GM12891 (cell line): ENCODE measurements around the gene BTLA.
A peak's percentile ranks its signal among the peaks of the same experiment; 100 is the strongest.
"Not testable (repeated sequence)": the region's sequence is repeated elsewhere in the genome, so short reads cannot be mapped to it uniquely, and the experiment has no call there.

Source experiments
- DNase-seq: peaks from one replicate; pipeline ENCODE4 v3.0.0; 2011; ENCODE audit warnings: low spot score; ENCODE audit not compliant: insufficient read length
- FAIRE-seq: peaks from 2 replicates; lab custom pipeline; 2011; peaks lifted over from hg19 to GRCh38; lab: Jason Lieb, UNC
- PAX5 ChIP-seq: IDR thresholded peaks from 2 replicates; pipeline ENCODE4 v1.6.1; 2011; ENCODE audit warnings: low read length, moderate library complexity, mild to moderate bottlenecking; ENCODE audit not compliant: insufficient read depth, severe bottlenecking
- POLR2A ChIP-seq: IDR thresholded peaks from 2 replicates; pipeline ENCODE4 v1.6.1; 2011; ENCODE audit warnings: low read depth, low read length, control low read depth
- POLR2AphosphoS5 ChIP-seq: IDR thresholded peaks from 2 replicates; pipeline ENCODE4 v1.6.1; 2011; ENCODE audit warnings: low read depth, low read length, control low read depth
- POU2F2 ChIP-seq: IDR thresholded peaks from 2 replicates; pipeline ENCODE4 v1.6.1; 2011; ENCODE audit warnings: low read depth, mild to moderate bottlenecking, control low read depth, low read length, moderate library complexity
- SPI1 ChIP-seq: IDR thresholded peaks from 2 replicates; pipeline ENCODE4 v1.6.1; 2011; ENCODE audit warnings: low read depth, low read length, control low read depth
- TAF1 ChIP-seq: IDR thresholded peaks from 2 replicates; pipeline ENCODE4 v1.6.1; 2011; ENCODE audit warnings: low read depth, low read length, control low read depth

BTLA gene

GRCh38 chr3:112425858-112426750 is 73.2 kb downstream of the BTLA start:
- DNase-seq: no peak
- FAIRE-seq: peak; percentile 13
- no peak for TF ChIP-seq POLR2AphosphoS5
- no peak for TF ChIP-seq TAF1
- TF ChIP-seq SPI1: peak; percentile 83
- no peak for TF ChIP-seq PAX5
- TF ChIP-seq POU2F2: no peak

DNA sequence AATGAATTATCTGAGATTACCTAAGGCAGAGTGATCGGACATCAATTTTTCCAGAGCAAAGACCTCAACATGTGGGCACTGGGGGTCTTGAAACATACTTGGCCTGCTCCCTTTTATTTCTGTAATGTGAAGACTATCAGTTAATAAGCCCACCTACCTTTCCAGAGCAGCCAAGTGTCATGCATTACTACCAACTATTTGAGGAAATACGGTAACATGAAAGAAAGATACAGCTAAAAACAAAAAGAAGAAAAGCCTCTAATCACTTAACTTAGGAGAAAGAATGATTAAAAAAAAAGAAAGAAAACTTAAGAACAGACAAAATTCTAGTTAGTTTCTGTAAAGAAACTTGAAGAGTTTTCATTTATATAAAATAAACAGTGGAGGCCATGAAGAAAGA is 73.9 kb downstream of the BTLA start:
- no peak for DNase-seq
- TF ChIP-seq POLR2AphosphoS5 (no peak), SPI1 (no peak), PAX5 (no peak), TAF1 (no peak), POLR2A (no peak)
- no peak for FAIRE-seq

- DNase-seq (no peak), FAIRE-seq (peak; percentile 54)
- TF ChIP-seq POU2F2: no peak
These were observed 74.9 kb downstream of the BTLA start for GRCh38 chr3:112424394-112424793.

GRCh38 chr3:112422921-112423320 is 76.4 kb downstream of the BTLA start:
- FAIRE-seq: not testable (repeated sequence)

GRCh38 chr3:112418526-112418925 is 80.7 kb downstream of the BTLA start:
- FAIRE-seq, DNase-seq: not testable (repeated sequence)

More at GRCh38 chr3:112422921-112423320, 76.4 kb downstream of the BTLA start:
- not testable (repeated sequence) for DNase-seq

DNA sequence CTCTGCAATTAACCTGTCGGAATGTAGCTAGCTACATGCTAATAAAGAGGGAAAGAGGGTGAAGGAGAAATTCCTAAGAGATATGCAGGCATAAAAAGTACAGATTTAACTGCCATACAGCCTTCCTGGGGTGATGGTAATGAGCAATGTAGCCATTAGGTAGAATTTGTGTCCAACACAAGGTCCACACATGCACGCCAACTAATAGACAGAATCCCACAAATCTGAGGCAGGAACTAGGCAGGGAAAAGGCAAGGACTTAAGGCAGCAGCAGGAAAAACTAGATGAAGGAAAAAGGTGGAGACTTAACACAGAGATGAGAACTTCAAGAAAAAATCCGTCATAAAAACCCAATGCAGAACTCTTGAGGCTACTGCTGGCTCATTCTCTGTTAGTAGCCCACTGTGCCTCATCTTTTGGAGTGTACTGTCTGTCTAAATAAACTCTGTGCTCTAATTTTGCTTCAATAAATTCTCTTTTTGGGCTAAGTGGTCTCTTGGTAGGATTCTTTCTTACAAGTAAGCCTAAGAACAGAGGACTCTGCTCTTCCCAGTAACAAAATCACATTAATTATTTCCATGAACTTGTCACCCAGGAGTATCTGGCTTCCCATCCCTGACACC is 81.5 kb downstream of the BTLA start:
- FAIRE-seq: peak; percentile 74

GRCh38 chr3:112416391-112417212 is 82.7 kb downstream of the BTLA start:
- FAIRE-seq (no peak), DNase-seq (no peak)
- no peak for TF ChIP-seq TAF1
- no peak for TF ChIP-seq SPI1
- no peak for TF ChIP-seq PAX5
- TF ChIP-seq POLR2A: no peak
- TF ChIP-seq POU2F2: no peak
- no peak for TF ChIP-seq POLR2AphosphoS5

More for the DNA sequence above, 81.5 kb downstream of the BTLA start:
- TF ChIP-seq PAX5: no peak
- no peak for TF ChIP-seq SPI1
- no peak for TF ChIP-seq TAF1
- no peak for TF ChIP-seq POU2F2
- no peak for TF ChIP-seq POLR2AphosphoS5
- TF ChIP-seq POLR2A: no peak
- no peak for DNase-seq

DNA sequence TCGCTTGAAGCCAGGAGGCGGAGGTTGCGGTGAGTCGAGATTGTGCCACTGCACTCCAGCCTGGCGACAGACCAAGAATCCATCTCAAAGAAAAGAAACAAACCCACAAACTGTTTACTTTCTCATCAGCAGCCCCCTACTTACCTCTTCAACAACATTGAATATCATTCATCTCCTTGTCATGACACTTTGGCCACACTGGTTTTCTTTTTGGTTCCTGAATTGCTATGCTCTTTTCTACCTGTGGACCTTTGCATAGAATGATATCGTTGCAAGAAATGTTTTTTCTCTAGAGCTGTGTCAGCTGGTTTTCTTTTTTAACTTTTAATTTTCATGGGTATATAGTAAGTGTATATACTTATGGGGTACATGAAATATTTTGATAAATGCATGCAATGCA is 83.9 kb downstream of the BTLA start:
- TF ChIP-seq SPI1: no peak
- no peak for TF ChIP-seq POLR2AphosphoS5
- no peak for TF ChIP-seq TAF1
- TF ChIP-seq POLR2A: no peak
- TF ChIP-seq POU2F2: no peak
- TF ChIP-seq PAX5: no peak
- FAIRE-seq: no peak
- no peak for DNase-seq
